HEK293 (cell line): ENCODE data around the gene ICE2.
A peak's percentile ranks its signal among the peaks of the same experiment; 100 is the strongest.

ENCODE experiments used
- BCL6B ChIP-seq: fragments of 450-650 bp; formaldehyde crosslinking; IDR thresholded peaks from 2 replicates; pipeline ENCODE4 v1.5.1; 2017; ENCODE audit warnings: missing biosample characterization, missing genetic modification characterization
- GLIS1 ChIP-seq: fragments of 450-650 bp; formaldehyde crosslinking; IDR thresholded peaks from 2 replicates; pipeline ENCODE4 v1.5.1; 2016; ENCODE audit warnings: missing biosample characterization, missing genetic modification characterization
- GLIS2 ChIP-seq: fragments of 450-650 bp; formaldehyde crosslinking; IDR thresholded peaks from 2 replicates; pipeline ENCODE4 v1.5.1; 2016; ENCODE audit warnings: missing biosample characterization, missing genetic modification characterization
- INSM2 ChIP-seq: fragments of 450-650 bp; formaldehyde crosslinking; IDR thresholded peaks from 2 replicates; pipeline ENCODE4 v1.5.1; 2016; ENCODE audit warnings: missing biosample characterization, missing genetic modification characterization
- KLF1 ChIP-seq: fragments of 450-650 bp; formaldehyde crosslinking; IDR thresholded peaks from 2 replicates; pipeline ENCODE4 v1.5.1; 2016; ENCODE audit warnings: missing biosample characterization, missing genetic modification characterization
- KLF8 ChIP-seq: fragments of 450-650 bp; formaldehyde crosslinking; IDR thresholded peaks from 2 replicates; pipeline ENCODE4 v1.5.1; 2016; ENCODE audit warnings: missing biosample characterization, missing genetic modification characterization
- OSR2 ChIP-seq: fragments of 450-650 bp; formaldehyde crosslinking; IDR thresholded peaks from 2 replicates; pipeline ENCODE4 v1.5.1; 2016; ENCODE audit warnings: missing biosample characterization, missing genetic modification characterization
- SP2 ChIP-seq: fragments of 450-650 bp; formaldehyde crosslinking; IDR thresholded peaks from 2 replicates; pipeline ENCODE4 v1.5.1; 2016; ENCODE audit warnings: missing biosample characterization, missing genetic modification characterization
- SP3 ChIP-seq: fragments of 450-650 bp; formaldehyde crosslinking; IDR thresholded peaks from 2 replicates; pipeline ENCODE4 v1.5.1; 2016; ENCODE audit warnings: missing biosample characterization, missing genetic modification characterization
- ZBTB1 ChIP-seq: fragments of 450-650 bp; formaldehyde crosslinking; IDR thresholded peaks from 2 replicates; pipeline ENCODE4 v1.5.1; 2016; ENCODE audit warnings: missing biosample characterization, missing genetic modification characterization
- ZBTB10 ChIP-seq: fragments of 450-650 bp; formaldehyde crosslinking; IDR thresholded peaks from 2 replicates; pipeline ENCODE4 v1.5.1; 2016; ENCODE audit warnings: missing biosample characterization, missing genetic modification characterization
- ZBTB20 ChIP-seq: fragments of 450-650 bp; formaldehyde crosslinking; IDR thresholded peaks from 2 replicates; pipeline ENCODE4 v1.5.1; 2016; ENCODE audit warnings: missing biosample characterization, missing genetic modification characterization
- ZBTB44 ChIP-seq: fragments of 450-650 bp; IDR thresholded peaks from 2 replicates; pipeline ENCODE4 v1.5.1; 2018; ENCODE audit warnings: missing biosample characterization, mild to moderate bottlenecking, missing genetic modification characterization
- ZBTB8A ChIP-seq: fragments of 450-650 bp; formaldehyde crosslinking; IDR thresholded peaks from 2 replicates; pipeline ENCODE4 v1.5.1; 2016; ENCODE audit warnings: missing biosample characterization, missing genetic modification characterization
- ZNF132 ChIP-seq: fragments of 450-650 bp; formaldehyde crosslinking; IDR thresholded peaks from 2 replicates; pipeline ENCODE4 v1.5.1; 2017; ENCODE audit warnings: missing biosample characterization, missing genetic modification characterization, borderline replicate concordance
- ZNF16 ChIP-seq: fragments of 450-650 bp; formaldehyde crosslinking; IDR thresholded peaks from 2 replicates; pipeline ENCODE4 v1.5.1; 2016; ENCODE audit warnings: low read depth, missing biosample characterization, missing genetic modification characterization
- ZNF174 ChIP-seq: fragments of 450-650 bp; formaldehyde crosslinking; IDR thresholded peaks from 2 replicates; pipeline ENCODE4 v1.5.0; 2017; ENCODE audit warnings: missing biosample characterization, mild to moderate bottlenecking, missing genetic modification characterization
- ZNF274 ChIP-seq, 2 experiments: fragments of 200-500 bp in 1 of 2; fragments of 450-650 bp in 1 of 2; sonication (Bioruptor generic) in 1 of 2; formaldehyde crosslinking in 1 of 2; IDR thresholded peaks; 2 replicates each; pipeline versions ENCODE4 v1.5.1 to v1.6.1; 2014 to 2016; ENCODE audit warnings: borderline replicate concordance in 1 of 2, inconsistent platforms in 1 of 2, low read length in 1 of 2, missing biosample characterization in 1 of 2, missing genetic modification characterization in 1 of 2
- ZNF335 ChIP-seq: fragments of 450-650 bp; formaldehyde crosslinking; conservative IDR thresholded peaks from 2 replicates; pipeline ENCODE4 v1.5.1; 2016; ENCODE audit warnings: missing biosample characterization, missing genetic modification characterization
- ZNF354C ChIP-seq: fragments of 450-650 bp; formaldehyde crosslinking; IDR thresholded peaks from 2 replicates; pipeline ENCODE4 v1.5.1; 2016; ENCODE audit warnings: missing biosample characterization, missing genetic modification characterization, low read depth, borderline replicate concordance
- ZNF529 ChIP-seq: fragments of 450-650 bp; formaldehyde crosslinking; IDR thresholded peaks from 2 replicates; pipeline ENCODE4 v1.5.1; 2017; ENCODE audit warnings: missing genetic modification characterization, missing biosample characterization; ENCODE audit not compliant: insufficient replicate concordance
- ZNF560 ChIP-seq: fragments of 450-650 bp; formaldehyde crosslinking; IDR thresholded peaks from 2 replicates; pipeline ENCODE4 v1.5.1; 2017; ENCODE audit warnings: missing biosample characterization, missing genetic modification characterization, borderline replicate concordance
- ZNF747 ChIP-seq: fragments of 450-650 bp; formaldehyde crosslinking; IDR thresholded peaks from 2 replicates; pipeline ENCODE4 v1.5.1; 2016; ENCODE audit warnings: missing biosample characterization, missing genetic modification characterization
- ZNF837 ChIP-seq: fragments of 450-650 bp; formaldehyde crosslinking; IDR thresholded peaks from 2 replicates; pipeline ENCODE4 v1.5.1; 2016; ENCODE audit warnings: missing biosample characterization, missing genetic modification characterization
- ZSCAN18 ChIP-seq: fragments of 450-650 bp; formaldehyde crosslinking; IDR thresholded peaks from 2 replicates; pipeline ENCODE4 v1.5.1; 2016; ENCODE audit warnings: missing biosample characterization, missing genetic modification characterization
- ZSCAN30 ChIP-seq: fragments of 450-650 bp; IDR thresholded peaks from 2 replicates; pipeline ENCODE4 v1.5.1; 2018; ENCODE audit warnings: missing biosample characterization, mild to moderate bottlenecking, missing genetic modification characterization, moderate library complexity

ICE2 gene

GRCh38 chr15:60392986-60393790 is 85.8 kb downstream of the ICE2 start (continued):
- TF ChIP-seq ZNF274 (IDR thresholded peaks at IDR 0.05; ENCODE audit: low read length) (no peak), ZNF274 (tag by site-specific recombination; IDR thresholded peaks at IDR 0.05; ENCODE audit: borderline replicate concordance) (no peak), ZNF132 (tag by site-specific recombination) (no peak), ZSCAN18 (tag by site-specific recombination) (no peak), ZNF335 (peak; percentile 41; the same call in 1 of the 2 replicates), SP2 (tag by site-specific recombination) (no peak), ZBTB20 (tag by site-specific recombination) (peak; percentile 85), INSM2 (tag by site-specific recombination) (peak; percentile 82), ZBTB1 (tag by site-specific recombination) (0 out of 2 replicates have a peak, but pooled peaks have one; percentile 27), GLIS1 (tag by site-specific recombination) (peak; percentile 77), ZBTB44 (tag by site-specific recombination) (peak; percentile 39; the same call in 1 of the 2 replicates), ZNF837 (tag by site-specific recombination) (0 out of 2 replicates have a peak, but pooled peaks have one; percentile 59), ZSCAN30 (tag by site-specific recombination) (no peak), KLF8 (tag by site-specific recombination) (0 out of 2 replicates have a peak, but pooled peaks have one; percentile 42), ZNF354C (tag by site-specific recombination) (no peak), KLF1 (tag by site-specific recombination) (no peak), SP3 (tag by site-specific recombination) (0 out of 2 replicates have a peak, but pooled peaks have one; percentile 19), ZNF747 (tag by site-specific recombination) (no peak), BCL6B (tag by site-specific recombination) (peak; percentile 76), GLIS2 (no peak), ZBTB8A (tag by site-specific recombination) (0 out of 2 replicates have a peak, but pooled peaks have one; percentile 26), ZBTB10 (tag by site-specific recombination) (no peak), ZNF529 (tag by site-specific recombination) (no peak), ZNF174 (tag by site-specific recombination) (no peak), OSR2 (tag by site-specific recombination) (peak; percentile 58), ZNF560 (no peak), ZNF16 (no peak)
